WTC11 (cell line): ENCODE results near the gene STRN3.

ENCODE experiments used
- CREM ChIP-seq: sonication (generic); formaldehyde crosslinking; IDR thresholded peaks from 2 replicates; pipeline ENCODE4 v1.8.1; 2022; ENCODE audit warnings: mild to moderate bottlenecking, missing genetic modification reagents, moderate library complexity
- FOXK1 ChIP-seq: sonication (generic); formaldehyde crosslinking; IDR thresholded peaks from 2 replicates; pipeline ENCODE4 v1.8.0; 2022; ENCODE audit warnings: mild to moderate bottlenecking, moderate library complexity, missing genetic modification reagents
- FOXP1 ChIP-seq: sonication (generic); formaldehyde crosslinking; IDR thresholded peaks from 2 replicates; pipeline ENCODE4 v1.8.0; 2022; ENCODE audit warnings: missing genetic modification reagents, mild to moderate bottlenecking, moderate library complexity, borderline replicate concordance
- JUN ChIP-seq: sonication (generic); formaldehyde crosslinking; IDR thresholded peaks from 2 replicates; pipeline ENCODE4 v1.8.0; 2023; ENCODE audit warnings: mild to moderate bottlenecking, missing genetic modification reagents
- MYBL2 ChIP-seq: sonication (generic); formaldehyde crosslinking; IDR thresholded peaks from 2 replicates; pipeline ENCODE4 v1.8.1; 2023; ENCODE audit warnings: mild to moderate bottlenecking, moderate library complexity, missing genetic modification reagents
- NR1H2 ChIP-seq: sonication (generic); formaldehyde crosslinking; IDR thresholded peaks from 2 replicates; pipeline ENCODE4 v1.9.0; 2021; ENCODE audit warnings: mild to moderate bottlenecking, moderate library complexity, missing genetic modification reagents
- SMAD3 ChIP-seq: sonication (generic); formaldehyde crosslinking; IDR thresholded peaks from 2 replicates; pipeline ENCODE4 v1.8.0; 2022; ENCODE audit warnings: missing genetic modification reagents, mild to moderate bottlenecking, borderline replicate concordance
- ZBTB21 ChIP-seq: sonication (generic); formaldehyde crosslinking; IDR thresholded peaks from 2 replicates; pipeline ENCODE4 v1.8.1; 2023; ENCODE audit warnings: mild to moderate bottlenecking, missing genetic modification reagents, borderline replicate concordance
- TF ChIP-seq, protein P1 (sequence below): fragments of 200-600 bp; IDR thresholded peaks from 2 replicates; pipeline ENCODE4 v1.8.0; 2022; ENCODE audit warnings: antibody characterized with exemption
- TF ChIP-seq, protein P2 (sequence below): sonication (generic); formaldehyde crosslinking; IDR thresholded peaks from 2 replicates; pipeline ENCODE4 v1.8.1; 2022; ENCODE audit warnings: low read depth, mild to moderate bottlenecking, moderate library complexity, missing genetic modification reagents, borderline replicate concordance
- TF ChIP-seq, protein P3 (sequence below): sonication (generic); formaldehyde crosslinking; IDR thresholded peaks from 2 replicates; pipeline ENCODE4 v1.8.0; 2022; ENCODE audit warnings: mild to moderate bottlenecking, missing genetic modification reagents
- TF ChIP-seq, protein P4 (sequence below): sonication (generic); formaldehyde crosslinking; IDR thresholded peaks from 2 replicates; pipeline ENCODE4 v1.8.1; 2023; ENCODE audit warnings: mild to moderate bottlenecking, missing genetic modification reagents, moderate library complexity
- TF ChIP-seq, protein P5 (sequence below): fragments of 250-450 bp; sonication (Bioruptor Pico); IDR thresholded peaks from 2 replicates; pipeline ENCODE4 v1.8.0; 2021; ENCODE audit warnings: mild to moderate bottlenecking
- TF ChIP-seq, protein P6 (sequence below): sonication (generic); formaldehyde crosslinking; IDR thresholded peaks from 2 replicates; pipeline ENCODE4 v1.8.1; 2023; ENCODE audit warnings: mild to moderate bottlenecking, missing genetic modification reagents, borderline replicate concordance

DNA sequence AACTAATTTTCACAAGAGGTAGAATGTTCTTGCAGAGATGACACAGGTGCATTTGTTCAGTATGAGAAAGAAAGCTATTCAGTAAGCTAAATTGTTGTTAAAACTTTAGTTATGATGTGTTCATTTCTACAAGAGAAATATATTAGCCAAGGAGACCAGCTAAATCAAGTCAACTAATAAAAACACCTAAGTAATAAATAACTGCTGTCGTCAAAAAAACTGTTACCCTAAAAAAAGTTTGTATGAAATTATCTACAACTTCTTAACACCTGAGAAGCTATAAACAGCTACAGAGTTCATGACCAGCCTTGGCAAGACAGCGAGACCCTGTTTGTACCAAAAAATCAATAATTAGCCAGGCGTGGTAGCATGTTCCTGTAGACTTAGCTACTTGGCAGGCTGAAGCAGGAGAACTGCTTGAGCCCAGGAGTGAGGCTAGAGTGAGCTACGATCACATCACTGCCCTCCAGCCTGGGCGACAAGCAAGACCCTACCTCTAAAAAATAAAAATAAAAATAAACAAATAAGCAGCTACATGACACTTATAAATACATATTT, 68.3 kb downstream of the STRN3 start:
- TF ChIP-seq, protein P1, sequence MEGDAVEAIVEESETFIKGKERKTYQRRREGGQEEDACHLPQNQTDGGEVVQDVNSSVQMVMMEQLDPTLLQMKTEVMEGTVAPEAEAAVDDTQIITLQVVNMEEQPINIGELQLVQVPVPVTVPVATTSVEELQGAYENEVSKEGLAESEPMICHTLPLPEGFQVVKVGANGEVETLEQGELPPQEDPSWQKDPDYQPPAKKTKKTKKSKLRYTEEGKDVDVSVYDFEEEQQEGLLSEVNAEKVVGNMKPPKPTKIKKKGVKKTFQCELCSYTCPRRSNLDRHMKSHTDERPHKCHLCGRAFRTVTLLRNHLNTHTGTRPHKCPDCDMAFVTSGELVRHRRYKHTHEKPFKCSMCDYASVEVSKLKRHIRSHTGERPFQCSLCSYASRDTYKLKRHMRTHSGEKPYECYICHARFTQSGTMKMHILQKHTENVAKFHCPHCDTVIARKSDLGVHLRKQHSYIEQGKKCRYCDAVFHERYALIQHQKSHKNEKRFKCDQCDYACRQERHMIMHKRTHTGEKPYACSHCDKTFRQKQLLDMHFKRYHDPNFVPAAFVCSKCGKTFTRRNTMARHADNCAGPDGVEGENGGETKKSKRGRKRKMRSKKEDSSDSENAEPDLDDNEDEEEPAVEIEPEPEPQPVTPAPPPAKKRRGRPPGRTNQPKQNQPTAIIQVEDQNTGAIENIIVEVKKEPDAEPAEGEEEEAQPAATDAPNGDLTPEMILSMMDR: no peak
- TF ChIP-seq, protein P2, sequence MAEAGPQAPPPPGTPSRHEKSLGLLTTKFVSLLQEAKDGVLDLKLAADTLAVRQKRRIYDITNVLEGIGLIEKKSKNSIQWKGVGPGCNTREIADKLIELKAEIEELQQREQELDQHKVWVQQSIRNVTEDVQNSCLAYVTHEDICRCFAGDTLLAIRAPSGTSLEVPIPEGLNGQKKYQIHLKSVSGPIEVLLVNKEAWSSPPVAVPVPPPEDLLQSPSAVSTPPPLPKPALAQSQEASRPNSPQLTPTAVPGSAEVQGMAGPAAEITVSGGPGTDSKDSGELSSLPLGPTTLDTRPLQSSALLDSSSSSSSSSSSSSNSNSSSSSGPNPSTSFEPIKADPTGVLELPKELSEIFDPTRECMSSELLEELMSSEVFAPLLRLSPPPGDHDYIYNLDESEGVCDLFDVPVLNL: no peak
- TF ChIP-seq NR1H2 (CRISPR knock-in tag) (no peak), SMAD3 (no peak), MYBL2 (no peak), FOXP1 (CRISPR knock-in tag) (no peak), ZBTB21 (CRISPR knock-in tag) (no peak), JUN (CRISPR knock-in tag) (no peak), CREM (CRISPR knock-in tag) (no peak), FOXK1 (CRISPR knock-in tag) (no peak)
- TF ChIP-seq, protein P3, sequence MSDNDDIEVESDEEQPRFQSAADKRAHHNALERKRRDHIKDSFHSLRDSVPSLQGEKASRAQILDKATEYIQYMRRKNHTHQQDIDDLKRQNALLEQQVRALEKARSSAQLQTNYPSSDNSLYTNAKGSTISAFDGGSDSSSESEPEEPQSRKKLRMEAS (CRISPR knock-in tag): no peak
- TF ChIP-seq, protein P4, sequence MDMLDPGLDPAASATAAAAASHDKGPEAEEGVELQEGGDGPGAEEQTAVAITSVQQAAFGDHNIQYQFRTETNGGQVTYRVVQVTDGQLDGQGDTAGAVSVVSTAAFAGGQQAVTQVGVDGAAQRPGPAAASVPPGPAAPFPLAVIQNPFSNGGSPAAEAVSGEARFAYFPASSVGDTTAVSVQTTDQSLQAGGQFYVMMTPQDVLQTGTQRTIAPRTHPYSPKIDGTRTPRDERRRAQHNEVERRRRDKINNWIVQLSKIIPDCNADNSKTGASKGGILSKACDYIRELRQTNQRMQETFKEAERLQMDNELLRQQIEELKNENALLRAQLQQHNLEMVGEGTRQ (CRISPR knock-in tag): no peak
- TF ChIP-seq, protein P5, sequence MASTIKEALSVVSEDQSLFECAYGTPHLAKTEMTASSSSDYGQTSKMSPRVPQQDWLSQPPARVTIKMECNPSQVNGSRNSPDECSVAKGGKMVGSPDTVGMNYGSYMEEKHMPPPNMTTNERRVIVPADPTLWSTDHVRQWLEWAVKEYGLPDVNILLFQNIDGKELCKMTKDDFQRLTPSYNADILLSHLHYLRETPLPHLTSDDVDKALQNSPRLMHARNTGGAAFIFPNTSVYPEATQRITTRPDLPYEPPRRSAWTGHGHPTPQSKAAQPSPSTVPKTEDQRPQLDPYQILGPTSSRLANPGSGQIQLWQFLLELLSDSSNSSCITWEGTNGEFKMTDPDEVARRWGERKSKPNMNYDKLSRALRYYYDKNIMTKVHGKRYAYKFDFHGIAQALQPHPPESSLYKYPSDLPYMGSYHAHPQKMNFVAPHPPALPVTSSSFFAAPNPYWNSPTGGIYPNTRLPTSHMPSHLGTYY (CRISPR knock-in tag): no peak
- TF ChIP-seq, protein P6, sequence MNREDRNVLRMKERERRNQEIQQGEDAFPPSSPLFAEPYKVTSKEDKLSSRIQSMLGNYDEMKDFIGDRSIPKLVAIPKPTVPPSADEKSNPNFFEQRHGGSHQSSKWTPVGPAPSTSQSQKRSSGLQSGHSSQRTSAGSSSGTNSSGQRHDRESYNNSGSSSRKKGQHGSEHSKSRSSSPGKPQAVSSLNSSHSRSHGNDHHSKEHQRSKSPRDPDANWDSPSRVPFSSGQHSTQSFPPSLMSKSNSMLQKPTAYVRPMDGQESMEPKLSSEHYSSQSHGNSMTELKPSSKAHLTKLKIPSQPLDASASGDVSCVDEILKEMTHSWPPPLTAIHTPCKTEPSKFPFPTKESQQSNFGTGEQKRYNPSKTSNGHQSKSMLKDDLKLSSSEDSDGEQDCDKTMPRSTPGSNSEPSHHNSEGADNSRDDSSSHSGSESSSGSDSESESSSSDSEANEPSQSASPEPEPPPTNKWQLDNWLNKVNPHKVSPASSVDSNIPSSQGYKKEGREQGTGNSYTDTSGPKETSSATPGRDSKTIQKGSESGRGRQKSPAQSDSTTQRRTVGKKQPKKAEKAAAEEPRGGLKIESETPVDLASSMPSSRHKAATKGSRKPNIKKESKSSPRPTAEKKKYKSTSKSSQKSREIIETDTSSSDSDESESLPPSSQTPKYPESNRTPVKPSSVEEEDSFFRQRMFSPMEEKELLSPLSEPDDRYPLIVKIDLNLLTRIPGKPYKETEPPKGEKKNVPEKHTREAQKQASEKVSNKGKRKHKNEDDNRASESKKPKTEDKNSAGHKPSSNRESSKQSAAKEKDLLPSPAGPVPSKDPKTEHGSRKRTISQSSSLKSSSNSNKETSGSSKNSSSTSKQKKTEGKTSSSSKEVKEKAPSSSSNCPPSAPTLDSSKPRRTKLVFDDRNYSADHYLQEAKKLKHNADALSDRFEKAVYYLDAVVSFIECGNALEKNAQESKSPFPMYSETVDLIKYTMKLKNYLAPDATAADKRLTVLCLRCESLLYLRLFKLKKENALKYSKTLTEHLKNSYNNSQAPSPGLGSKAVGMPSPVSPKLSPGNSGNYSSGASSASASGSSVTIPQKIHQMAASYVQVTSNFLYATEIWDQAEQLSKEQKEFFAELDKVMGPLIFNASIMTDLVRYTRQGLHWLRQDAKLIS (CRISPR knock-in tag): no peak
